Stimulated activated CD4-positive, alpha-beta T cell treated with anti-CD3 and anti-CD28 coated beads, Interleukin-4, amount 100 ng/mL, for 4 hours (primary cell): ENCODE results near the gene DOC2A.
"Not testable (repeated sequence)": the region's sequence is repeated elsewhere in the genome, so short reads cannot be mapped to it uniquely, and the experiment has no call there.

Source experiments
- DNase-seq, 2 experiments: peaks; one replicate each; pipeline ENCODE4 v3.0.0-alpha.2; 2020

The DOC2A gene

GRCh38 chr16:30010844-30011713 lies at the start of gene DOC2A:
TSS of gene DOC2A (minus strand) at chr16:30011027. CDS start at chr16:30010222, 805 bp downstream.
- DNase-seq: peak; percentile 34 to 41

DNA sequence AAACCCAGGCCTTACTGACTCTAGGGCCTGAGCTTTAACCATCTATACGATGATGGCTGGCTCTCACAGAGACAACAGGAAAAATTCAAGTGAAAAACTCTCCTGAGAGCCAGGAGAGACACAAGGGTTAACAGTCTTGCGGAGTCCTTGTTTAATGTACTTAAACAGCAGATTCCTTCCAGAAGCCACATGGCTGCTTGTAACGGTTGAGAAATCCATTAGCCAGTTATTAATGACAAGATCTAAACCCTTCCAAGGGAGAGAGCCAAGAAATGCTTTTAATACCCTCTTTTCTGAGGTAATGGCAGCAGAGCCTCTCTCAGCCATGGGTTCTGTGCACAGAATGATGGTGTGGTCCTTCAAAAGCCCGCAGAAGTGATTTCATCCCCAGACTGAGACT lies 49.5 kb upstream of the DOC2A start:
- DNase-seq: no peak

DNA sequence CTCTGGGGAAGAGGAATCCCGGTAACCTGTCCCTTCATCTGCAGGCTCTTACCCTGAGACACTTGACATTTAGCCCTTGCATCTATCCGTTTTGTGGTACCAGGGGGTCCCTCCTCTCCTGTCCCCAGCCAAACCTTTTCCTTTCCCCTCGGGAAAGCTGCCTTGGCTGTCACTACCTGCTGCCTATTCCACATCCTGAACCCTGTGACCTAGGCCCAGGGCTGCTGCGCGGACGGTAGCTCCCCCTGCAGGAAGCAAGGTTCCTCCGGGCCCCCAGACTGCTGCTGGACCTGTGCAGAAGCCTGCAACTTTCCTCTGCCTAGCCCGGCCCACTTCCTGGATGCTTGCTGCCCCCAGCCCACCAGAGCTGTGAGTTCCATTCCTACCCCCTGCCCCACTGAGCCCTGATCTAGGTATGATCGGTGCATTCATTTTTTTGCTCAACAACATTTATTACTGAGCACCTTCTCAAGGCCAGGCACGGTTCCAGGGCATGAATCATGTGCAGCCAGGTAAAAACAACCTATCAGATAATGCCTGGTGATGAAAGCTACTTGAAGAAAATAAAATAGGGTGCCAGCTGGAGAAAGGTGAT lies 44.2 kb upstream of the DOC2A start:
- DNase-seq: no peak

GRCh38 chr16:30054451-30054850 lies 43.6 kb upstream of the DOC2A start:
- no peak for DNase-seq

- DNase-seq: no peak
These were observed 42.7 kb upstream of the DOC2A start for GRCh38 chr16:30053376-30054015.

- peak; percentile 83 to 90 for DNase-seq
These were observed 42.0 kb upstream of the DOC2A start for GRCh38 chr16:30052671-30053372.

DNA sequence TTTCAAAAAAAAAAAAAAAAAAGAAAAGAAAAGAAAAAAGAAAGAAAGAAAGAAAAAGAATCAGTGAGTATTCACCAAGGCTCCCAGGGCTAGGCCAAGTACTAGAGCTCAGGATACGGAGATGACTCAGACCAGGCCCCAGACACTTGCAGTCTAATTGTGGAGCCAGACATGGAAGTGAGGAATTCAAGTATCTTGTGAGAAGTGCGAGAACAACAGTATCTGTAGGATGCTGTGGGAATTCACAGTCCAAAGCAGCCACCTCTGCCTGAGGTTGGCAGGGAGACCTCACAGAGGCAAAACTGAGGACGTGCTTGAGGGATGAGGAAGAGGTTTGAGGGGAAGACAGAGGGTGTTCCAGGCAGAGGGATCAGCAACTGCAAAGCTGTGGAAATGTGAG lies 40.7 kb upstream of the DOC2A start:
- no peak for DNase-seq

DNA sequence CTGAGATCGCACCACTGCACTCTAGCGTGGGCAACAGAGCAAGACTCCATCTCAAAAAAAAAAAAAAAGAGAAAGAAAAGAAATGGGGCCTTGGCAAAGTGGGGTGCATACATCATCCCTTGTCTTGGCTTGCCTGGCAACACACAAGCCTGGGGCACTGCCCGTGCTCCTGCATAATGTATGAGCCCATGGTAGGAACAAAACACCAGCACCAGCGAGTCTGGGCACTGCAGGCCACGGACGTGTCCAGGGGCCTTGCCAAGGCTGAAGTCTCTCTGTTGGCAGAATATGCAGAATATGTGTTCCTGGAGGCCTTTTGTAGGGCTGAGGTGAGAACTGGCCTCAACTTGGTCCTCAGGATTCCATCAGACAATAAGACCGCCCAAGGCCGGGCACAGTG lies 39.0 kb upstream of the DOC2A start:
- no peak for DNase-seq

DNA sequence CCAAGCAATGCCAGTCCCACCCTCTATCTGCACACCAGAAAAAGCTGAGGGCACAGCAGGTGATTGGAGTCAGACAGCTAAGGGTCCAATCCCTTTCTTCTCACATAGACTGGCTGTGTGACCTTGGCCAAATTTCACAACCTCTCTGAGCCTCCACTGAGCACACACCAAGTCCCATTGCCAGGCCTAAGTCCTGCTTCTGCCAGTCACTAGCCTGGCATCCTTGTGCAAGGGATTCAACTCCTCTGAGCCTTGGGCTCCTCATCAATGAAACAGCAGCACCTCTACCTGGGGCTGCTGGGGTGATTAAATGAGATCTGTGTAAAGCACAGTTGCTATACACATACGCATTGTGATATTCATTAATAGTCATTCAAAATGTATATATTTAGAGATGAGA lies 35.8 kb upstream of the DOC2A start:
- no peak for DNase-seq

- DNase-seq: no peak
These were observed 35.4 kb upstream of the DOC2A start for GRCh38 chr16:30046178-30046577.

DNA sequence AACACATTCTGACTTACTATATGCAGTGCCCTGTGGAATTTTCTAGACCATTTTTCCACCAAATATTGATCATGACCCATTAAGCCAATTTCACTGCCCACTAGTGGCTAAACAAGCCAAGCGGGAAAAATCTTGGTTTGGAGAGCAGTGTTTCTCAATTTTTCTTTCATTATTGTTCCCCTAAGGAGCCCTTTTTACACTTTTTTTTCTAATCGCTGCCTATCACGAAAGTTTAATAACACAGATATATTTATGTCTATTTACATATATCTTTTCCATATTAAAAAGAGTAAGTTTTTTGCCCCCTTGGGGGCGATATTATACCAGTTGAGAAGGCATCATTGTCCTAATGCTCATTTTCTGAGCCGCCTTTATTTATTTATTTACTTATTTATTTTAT lies 31.0 kb upstream of the DOC2A start:
- no peak for DNase-seq

- not testable (repeated sequence) for DNase-seq
These were observed 29.9 kb upstream of the DOC2A start for GRCh38 chr16:30040690-30041089.

DNA sequence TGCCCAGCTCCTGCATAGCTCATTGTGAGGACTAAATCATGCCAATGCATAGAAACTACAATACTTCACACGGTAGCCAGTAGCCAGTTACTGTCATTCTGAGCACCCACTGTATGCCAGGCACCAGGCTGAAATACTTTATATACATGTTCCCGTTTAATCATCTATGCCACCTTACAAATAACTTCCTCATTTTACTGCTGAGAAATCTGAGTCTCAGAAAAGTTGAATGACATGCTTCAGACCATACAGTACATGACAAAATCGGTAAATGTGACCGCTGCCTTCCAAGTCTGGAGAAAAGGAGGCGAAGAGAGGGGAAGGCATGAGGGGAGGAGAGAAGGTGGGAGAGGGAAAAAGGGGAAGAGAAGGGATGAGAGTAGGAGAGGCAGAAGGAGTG lies 29.4 kb upstream of the DOC2A start:
- DNase-seq: no peak

DNA sequence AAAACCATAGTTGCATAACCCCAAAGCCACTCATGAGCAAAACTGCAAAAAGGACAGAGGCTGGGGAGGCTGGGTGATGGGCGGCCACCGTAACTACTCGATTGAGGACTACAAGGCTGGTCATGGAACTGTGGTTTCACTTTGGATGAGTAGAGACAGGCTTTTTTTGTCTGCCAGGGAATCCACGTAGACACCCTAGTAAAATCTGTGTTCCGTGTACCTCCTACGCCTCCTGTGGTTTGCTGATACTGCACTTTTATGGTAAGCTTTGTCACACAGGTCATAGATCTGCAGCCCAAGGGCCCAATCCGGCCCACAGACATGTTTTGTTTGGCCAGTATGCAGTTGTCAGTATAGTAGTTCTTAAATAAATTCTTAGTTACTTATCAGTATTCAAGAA lies 22.4 kb upstream of the DOC2A start:
- DNase-seq: no peak

DNA sequence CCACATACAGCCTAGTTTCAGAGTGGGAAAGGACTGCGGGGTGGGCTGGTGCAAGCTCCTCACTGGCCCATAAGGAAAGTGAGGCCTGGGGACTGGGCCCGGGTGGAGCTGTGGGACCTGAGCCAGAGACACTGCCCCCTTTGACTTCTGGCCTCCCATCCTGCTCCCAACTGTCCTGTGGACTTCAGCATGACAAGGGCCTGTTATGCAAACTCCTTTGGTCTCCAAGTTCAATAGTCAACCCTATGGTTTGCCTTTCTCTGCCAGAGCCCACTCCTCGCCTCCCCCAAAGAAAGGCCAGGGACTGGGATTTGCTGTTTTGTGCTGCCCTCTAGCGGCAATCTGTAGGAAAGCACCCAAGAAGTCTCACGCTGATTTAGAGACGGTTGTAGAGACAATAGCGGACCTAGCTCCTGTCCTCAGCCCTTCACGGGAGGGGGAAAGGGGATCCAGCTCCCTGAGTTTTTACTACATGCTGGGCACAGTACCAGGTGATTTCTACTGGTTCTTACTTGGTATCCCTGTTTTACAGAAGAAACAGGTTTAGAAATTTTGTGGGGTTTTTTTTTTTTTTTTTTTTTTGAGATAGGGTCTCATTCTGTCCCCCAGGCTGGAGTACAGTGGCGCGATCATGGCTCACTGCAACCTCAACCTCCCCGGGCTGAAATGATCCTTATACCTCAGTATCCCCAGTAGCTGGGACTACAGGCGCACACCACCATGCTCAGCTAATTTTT lies 21.4 kb upstream of the DOC2A start:
- DNase-seq: peak; percentile 44 to 46

GRCh38 chr16:30031477-30031918 lies 20.7 kb upstream of the DOC2A start:
- no peak for DNase-seq

GRCh38 chr16:30030841-30031413 lies 20.1 kb upstream of the DOC2A start, which contains the start of gene TLCD3B:
TSS of gene TLCD3B (minus strand) at chr16:30031271. CDS start at chr16:30030527, 744 bp downstream.
- DNase-seq: no peak

DNA sequence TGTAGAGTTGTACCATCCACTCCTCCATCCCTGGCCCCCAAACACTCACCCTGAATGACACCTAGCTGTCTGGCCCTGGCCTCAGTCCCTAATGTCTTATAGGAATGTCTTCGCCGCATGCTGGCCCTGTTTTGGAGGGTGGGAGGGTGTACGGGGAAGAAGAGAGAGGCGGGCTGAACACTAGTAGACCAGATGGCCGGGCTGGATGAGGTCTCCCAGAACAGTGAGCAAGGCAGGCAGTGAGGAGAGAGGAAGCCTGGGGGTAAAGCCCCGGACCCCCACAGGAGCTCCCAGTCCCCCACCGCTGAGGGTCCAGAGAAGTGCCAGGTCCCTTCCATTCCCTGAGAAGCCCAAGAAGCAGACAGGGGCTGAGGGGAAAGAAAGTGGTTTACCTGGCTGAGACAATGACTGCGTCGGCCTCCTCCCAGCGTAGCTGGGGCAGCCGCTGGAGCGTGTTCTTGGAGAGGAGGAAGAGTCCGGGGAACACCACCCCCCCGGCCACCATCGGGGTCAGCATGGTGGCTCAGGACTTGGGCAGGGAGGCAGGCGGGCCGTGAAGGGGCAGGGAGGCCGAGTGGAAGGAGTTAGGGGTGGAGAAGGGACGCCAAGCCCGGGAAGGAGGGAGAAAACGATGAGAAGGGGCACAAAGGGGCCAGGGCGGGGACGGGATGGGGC lies 19.3 kb upstream of the DOC2A start:
- DNase-seq: no peak

DNA sequence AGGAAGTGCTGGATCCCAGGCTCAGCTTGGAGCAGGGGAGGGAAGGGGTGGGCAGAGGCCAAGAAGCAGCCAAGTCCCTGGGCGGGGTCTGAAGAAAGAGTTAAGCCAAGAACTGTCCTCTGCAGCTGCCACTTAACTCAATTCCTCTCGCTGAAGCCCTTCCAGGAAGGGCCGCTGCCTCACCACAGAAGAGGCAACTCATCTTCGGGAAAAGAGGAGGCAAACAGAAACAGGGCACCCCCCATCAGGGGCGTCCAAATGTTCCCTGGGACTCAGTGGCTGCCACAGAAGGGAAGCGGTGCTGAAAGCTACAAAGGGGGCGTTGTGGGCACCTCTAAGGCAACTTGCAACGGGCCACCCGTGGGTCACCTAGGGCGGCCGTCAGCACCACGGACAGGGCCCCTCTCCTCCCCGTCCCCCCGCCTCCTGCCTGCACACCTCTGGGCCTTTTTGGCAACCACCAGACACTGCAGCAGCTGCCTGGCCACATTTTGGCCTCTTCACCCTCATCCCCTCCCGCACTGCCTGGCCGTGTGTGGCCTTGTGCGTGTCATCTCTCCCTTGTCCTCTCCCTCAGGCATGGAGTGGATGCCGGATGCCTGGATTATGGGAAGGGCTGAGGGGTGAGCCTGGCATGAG lies 17.7 kb upstream of the DOC2A start:
- no peak for DNase-seq

DNA sequence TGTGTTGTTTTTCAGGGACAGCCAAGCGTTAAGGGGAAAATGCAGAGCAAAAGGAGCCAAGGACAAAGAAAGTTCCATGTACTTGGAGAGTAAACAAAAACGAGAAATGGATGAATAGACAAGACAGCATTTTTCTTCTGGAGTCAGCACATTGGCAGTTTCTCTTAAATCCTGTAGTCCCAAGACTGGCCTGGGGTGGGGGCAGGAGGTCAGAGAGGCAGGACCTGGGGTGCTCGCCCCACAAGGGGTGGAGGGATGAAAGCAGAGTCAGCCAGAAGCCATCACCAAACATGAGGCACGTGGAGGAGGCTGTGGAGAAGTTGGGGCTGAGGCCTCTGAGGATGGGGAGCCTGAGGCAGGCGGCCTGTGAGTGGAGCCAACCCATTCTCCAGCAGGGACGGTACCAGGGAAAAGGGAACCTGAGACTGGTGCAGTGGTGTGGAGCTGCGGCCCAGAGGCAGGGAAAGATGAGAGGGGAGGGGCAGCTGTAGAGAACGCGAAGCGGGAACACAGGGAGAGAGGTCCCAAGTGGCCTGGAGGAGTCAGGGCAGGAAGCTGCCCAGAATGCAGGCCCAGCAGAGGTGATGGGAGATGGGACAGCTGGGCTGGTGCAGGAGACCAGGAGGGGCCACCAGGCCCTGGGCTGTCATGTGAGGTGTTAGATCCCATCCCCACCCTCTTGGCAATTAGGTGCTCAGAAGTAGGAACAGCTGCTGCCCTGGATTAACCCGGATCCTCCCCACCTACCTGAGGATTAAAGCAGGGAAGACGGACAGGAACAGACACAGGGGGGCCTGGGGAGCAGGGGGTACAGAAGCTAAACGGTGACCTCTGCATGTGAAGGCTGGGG lies 17.0 kb upstream of the DOC2A start:
- DNase-seq: no peak
